Neural progenitor cell (in vitro differentiated cells): ENCODE data around the gene PRTFDC1. TPM values are rescaled to one million over a fixed set of nuclear protein-coding genes. Genes with fewer than 3 reads are reported as not detected.

Experiments
- DNase-seq: peaks from one replicate; pipeline ENCODE4 v3.0.0-alpha.2; 2016; ENCODE audit warnings: low spot score
- H2AFZ ChIP-seq: fragments of 200-600 bp; sonication (generic); replicated peaks from 2 replicates; pipeline ENCODE4 v1.6.1; 2016; ENCODE audit warnings: antibody characterized with exemption
- H3F3A ChIP-seq: fragments of 200-600 bp; sonication (generic); 2 replicates; pipeline ENCODE4 v1.6.1; 2016; ENCODE audit warnings: antibody characterized with exemption, low read depth
- H3K27ac ChIP-seq: fragments of 200-600 bp; sonication (generic); 2 replicates; pipeline ENCODE4 v1.5.1; 2016; ENCODE audit warnings: mild to moderate bottlenecking
- H3K27me3 ChIP-seq: fragments of 200-600 bp; sonication (generic); 2 replicates; pipeline ENCODE4 v1.6.1; 2016; ENCODE audit warnings: mild to moderate bottlenecking, moderate library complexity
- H3K36me3 ChIP-seq: fragments of 200-600 bp; sonication (generic); 2 replicates; pipeline ENCODE4 v1.5.1; 2016
- H3K4me1 ChIP-seq: fragments of 200-600 bp; sonication (generic); 2 replicates; pipeline ENCODE4 v1.6.1; 2016; ENCODE audit warnings: mixed run types
- H3K4me2 ChIP-seq: fragments of 200-600 bp; sonication (generic); 2 replicates; pipeline ENCODE4 v1.6.1; 2016
- H3K4me3 ChIP-seq: fragments of 200-600 bp; sonication (generic); 2 replicates; pipeline ENCODE4 v1.5.1; 2016
- H3K79me2 ChIP-seq: fragments of 200-600 bp; sonication (generic); 2 replicates; pipeline ENCODE4 v1.6.1; 2016; ENCODE audit warnings: low read depth
- H3K9ac ChIP-seq: fragments of 200-600 bp; sonication (generic); 2 replicates; pipeline ENCODE4 v1.6.1; 2016
- H3K9me3 ChIP-seq: fragments of 200-600 bp; sonication (generic); 2 replicates; pipeline ENCODE4 v1.5.1; 2016; ENCODE audit warnings: low read depth
- H4K20me1 ChIP-seq: fragments of 200-600 bp; sonication (generic); 2 replicates; pipeline ENCODE4 v1.6.1; 2016; ENCODE audit warnings: low read depth
- H3K27ac Mint-ChIP-seq: 3 replicates; pipeline ENCODE4 v1.8.0; 2021; ENCODE audit warnings: mixed read lengths
- H3K27me3 Mint-ChIP-seq: 2 replicates; pipeline ENCODE4 v1.8.0; 2022; ENCODE audit warnings: low read depth, mild to moderate bottlenecking, inconsistent platforms, moderate library complexity, mixed read lengths; ENCODE audit not compliant: insufficient read depth
- H3K36me3 Mint-ChIP-seq: 3 replicates; pipeline ENCODE4 v1.8.0; 2021; ENCODE audit warnings: mixed read lengths
- H3K4me1 Mint-ChIP-seq: 3 replicates; pipeline ENCODE4 v1.8.0; 2021; ENCODE audit warnings: mixed read lengths
- H3K4me3 Mint-ChIP-seq: 3 replicates; pipeline ENCODE4 v1.8.0; 2021; ENCODE audit warnings: mild to moderate bottlenecking, moderate library complexity, mixed read lengths
- H3K9me3 Mint-ChIP-seq: 3 replicates; pipeline ENCODE4 v1.8.0; 2020; ENCODE audit warnings: mixed read lengths
- CTCF ChIP-seq: fragments of 200-600 bp; sonication (generic); IDR thresholded peaks from 2 replicates; pipeline ENCODE4 v1.5.1; 2017; ENCODE audit warnings: antibody characterized with exemption, mild to moderate bottlenecking
- EZH2 ChIP-seq: fragments of 200-600 bp; sonication (generic); IDR thresholded peaks from 2 replicates; pipeline ENCODE4 v1.6.1; 2017; ENCODE audit warnings: antibody characterized with exemption, mild to moderate bottlenecking, moderate library complexity
- EZH2phosphoT487 ChIP-seq: fragments of 200-600 bp; sonication (generic); IDR thresholded peaks from 2 replicates; pipeline ENCODE4 v1.6.1; 2017; ENCODE audit warnings: antibody characterized with exemption
- total RNA-seq: library from RNA; depleted of rRNA; stranded (reverse); fragments of >200 nt; gene quantifications from 2 replicates; pipeline ENCODE4 v1.2.3, GENCODE V29; 2015; ENCODE audit warnings: low replicate concordance

The PRTFDC1 gene
- total RNA-seq, 1 donor from 2014 or later, result 37.7 TPM

GRCh38 chr10:24865783-24866182 is 86.6 kb downstream of the PRTFDC1 start:
- no peak overlapping the region for H2AFZ ChIP-seq

GRCh38 chr10:24862589-24862988 is 89.8 kb downstream of the PRTFDC1 start:
- TF ChIP-seq EZH2phosphoT487 (no peak), CTCF (no peak), EZH2 (no peak)
- peaks cover 13% of the 10 kb centered on the region for H3K9me3 Mint-ChIP-seq
- H3K27ac Mint-ChIP-seq, result no peak overlapping the region
- Histone ChIP-seq H3K27me3 (no peaks in the 10 kb centered on the region), H3K4me2 (no peak overlapping the region), H3K27ac (no peak overlapping the region), H3F3A (no peaks in the 10 kb centered on the region), H3K9ac (no peak overlapping the region), H3K9me3 (no peaks in the 10 kb centered on the region), H3K4me3 (no peak overlapping the region), H4K20me1 (no peaks in the 10 kb centered on the region), H3K79me2 (no peaks in the 10 kb centered on the region), H2AFZ (no peak overlapping the region), H3K36me3 (no peaks in the 10 kb centered on the region), H3K4me1 (peaks cover 10% of the 10 kb centered on the region)
- no peak for DNase-seq
- peaks cover 7% of the 10 kb centered on the region for H3K36me3 Mint-ChIP-seq
- peaks cover 34% of the 10 kb centered on the region for H3K4me1 Mint-ChIP-seq
- H3K4me3 Mint-ChIP-seq, result no peak overlapping the region
- H3K27me3 Mint-ChIP-seq, result no peaks in the 10 kb centered on the region

More at GRCh38 chr10:24865783-24866182, 86.6 kb downstream of the PRTFDC1 start:
- Histone ChIP-seq H3K4me2 (no peak overlapping the region), H4K20me1 (no peaks in the 10 kb centered on the region), H3K9ac (no peak overlapping the region), H3F3A (no peaks in the 10 kb centered on the region), H3K36me3 (no peaks in the 10 kb centered on the region), H3K9me3 (no peaks in the 10 kb centered on the region), H3K27me3 (no peaks in the 10 kb centered on the region), H3K27ac (no peak overlapping the region), H3K79me2 (no peaks in the 10 kb centered on the region), H3K4me1 (no peaks in the 10 kb centered on the region), H3K4me3 (no peak overlapping the region)
- DNase-seq, result no peak
- H3K27ac Mint-ChIP-seq, result no peak overlapping the region
- H3K9me3 Mint-ChIP-seq, result peaks cover 13% of the 10 kb centered on the region
- H3K27me3 Mint-ChIP-seq, result peaks cover 2% of the 10 kb centered on the region
- H3K4me3 Mint-ChIP-seq, result no peak overlapping the region
- TF ChIP-seq EZH2, result no peak
- H3K36me3 Mint-ChIP-seq, result peaks cover 7% of the 10 kb centered on the region
- H3K4me1 Mint-ChIP-seq, result peaks cover 26% of the 10 kb centered on the region

- TF ChIP-seq EZH2phosphoT487 (no peak), EZH2 (no peak), CTCF (no peak)
- Histone ChIP-seq H3K36me3 (no peaks in the 10 kb centered on the region), H3K4me1 (peaks cover 10% of the 10 kb centered on the region), H3K4me3 (no peak overlapping the region), H3K27me3 (no peaks in the 10 kb centered on the region), H3K79me2 (no peaks in the 10 kb centered on the region), H3K9me3 (no peaks in the 10 kb centered on the region), H3K9ac (no peak overlapping the region), H3F3A (no peaks in the 10 kb centered on the region), H4K20me1 (no peaks in the 10 kb centered on the region), H3K4me2 (no peak overlapping the region), H2AFZ (peak overlapping the region; percentile 79), H3K27ac (no peak overlapping the region)
- DNase-seq, result no peak
- H3K4me1 Mint-ChIP-seq, result peaks cover 30% of the 10 kb centered on the region
- H3K27me3 Mint-ChIP-seq, result peaks cover 3% of the 10 kb centered on the region
- no peak overlapping the region for H3K4me3 Mint-ChIP-seq
- H3K9me3 Mint-ChIP-seq, result peaks cover 9% of the 10 kb centered on the region
- no peak overlapping the region for H3K27ac Mint-ChIP-seq
- H3K36me3 Mint-ChIP-seq, result peaks cover 7% of the 10 kb centered on the region
These were observed 93.8 kb downstream of the PRTFDC1 start for GRCh38 chr10:24858288-24859270.
